Suprapubic skin (tissue), 4 donors: Measurements from ENCODE around the gene ADORA1. TPM values are rescaled to one million over a fixed set of nuclear protein-coding genes. Genes with fewer than 3 reads are reported as not detected.

Source experiments
- DNase-seq, 2 donors: peaks; one replicate each; pipeline ENCODE4 v3.0.0-alpha.2; 2019; ENCODE audit warnings: low spot score in 2 of 2
- H3K27ac ChIP-seq: fragments of 200-600 bp; sonication (generic); one replicate; pipeline ENCODE4 v1.5.1; 2019
- H3K27me3 ChIP-seq: fragments of 200-600 bp; sonication (generic); one replicate; pipeline ENCODE4 v1.5.1; 2019
- H3K36me3 ChIP-seq: fragments of 200-600 bp; sonication (generic); one replicate; pipeline ENCODE4 v1.5.1; 2019
- H3K4me1 ChIP-seq: fragments of 200-600 bp; sonication (generic); one replicate; pipeline ENCODE4 v1.5.1; 2019
- H3K4me3 ChIP-seq: fragments of 200-600 bp; sonication (generic); one replicate; pipeline ENCODE4 v1.5.1; 2019; ENCODE audit warnings: mild to moderate bottlenecking
- H3K9me3 ChIP-seq: fragments of 200-600 bp; sonication (generic); one replicate; pipeline ENCODE4 v1.5.1; 2019
- EP300 ChIP-seq: sonication (generic); formaldehyde crosslinking; IDR thresholded peaks from one replicate; pipeline ENCODE4 v1.6.1; 2017; ENCODE audit warnings: antibody characterized with exemption
- POLR2A ChIP-seq, 2 donors: fragments of 450-650 bp; IDR thresholded peaks; one replicate each; pipeline ENCODE4 v1.6.1; 2017; ENCODE audit warnings: antibody characterized with exemption in 2 of 2, mild to moderate bottlenecking in 2 of 2, moderate library complexity in 2 of 2
- POLR2AphosphoS5 ChIP-seq, 3 donors: sonication (generic); formaldehyde crosslinking; IDR thresholded peaks; one replicate each; pipeline ENCODE4 v1.6.1; 2017; ENCODE audit warnings: antibody characterized with exemption in 3 of 3
- WGBS: methylation state at CpG from one replicate; pipeline ENCODE4 v1.1.5; 2018; 5-methylcytosine and 5-hydroxymethylcytosine counted together
- total RNA-seq, 4 donors: library from RNA; depleted of rRNA; stranded (reverse); fragments of >200 nt; gene quantifications; one replicate each; pipeline ENCODE4 v1.1.0, GENCODE V29; 2016
- TF ChIP-seq, protein P1 (sequence below), 2 donors: fragments of 200-600 bp in 1 of 2; fragments of 450-650 bp in 1 of 2; sonication (generic) in 1 of 2; IDR thresholded peaks; one replicate each; pipeline ENCODE4 v1.5.1; 2016 to 2019; ENCODE audit warnings: antibody characterized with exemption in 2 of 2, mild to moderate bottlenecking in 1 of 2, moderate library complexity in 1 of 2

ADORA1 gene
- total RNA-seq, 4 donors from 2014 or later, result 3.4 to 8.2 (median 5.6) TPM

DNA sequence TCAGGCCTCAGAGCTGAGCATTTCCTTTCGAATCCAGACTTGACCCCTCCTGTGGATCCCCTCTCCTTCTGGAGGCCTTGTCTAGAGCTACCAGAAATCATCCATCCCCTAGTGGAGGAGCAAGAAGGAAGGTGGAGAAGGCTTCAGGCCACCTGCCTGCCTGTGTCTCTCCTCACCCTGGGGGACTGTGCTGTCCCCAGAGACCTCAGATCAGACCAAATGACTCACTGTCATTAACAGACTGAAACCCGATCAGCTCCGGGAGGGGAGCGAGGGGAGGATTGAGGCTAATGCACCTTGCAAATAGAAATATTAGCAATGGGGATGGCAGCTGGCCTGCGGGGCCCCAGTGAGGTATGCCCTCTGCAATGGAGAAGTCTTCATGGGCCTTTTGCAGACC lies 46.0 kb downstream of the ADORA1 start:
- H3K27me3 ChIP-seq, result peaks cover 3% of the 10 kb centered on the region
- H3K36me3 ChIP-seq, result no peaks in the 10 kb centered on the region
- no peaks in the 10 kb centered on the region for H3K4me1 ChIP-seq
- 80% methylated on average over 4 of the region's 5 CpGs for WGBS
- peak in 1 of 2 donors; percentile 8 for DNase-seq
- H3K4me3 ChIP-seq, result no peak overlapping the region
- no peaks in the 10 kb centered on the region for H3K9me3 ChIP-seq
- TF ChIP-seq POLR2AphosphoS5 (IDR thresholded peaks at IDR 0.05) (no peak), POLR2A (IDR thresholded peaks at IDR 0.05) (no peak), EP300 (no peak)
- TF ChIP-seq, protein P1, sequence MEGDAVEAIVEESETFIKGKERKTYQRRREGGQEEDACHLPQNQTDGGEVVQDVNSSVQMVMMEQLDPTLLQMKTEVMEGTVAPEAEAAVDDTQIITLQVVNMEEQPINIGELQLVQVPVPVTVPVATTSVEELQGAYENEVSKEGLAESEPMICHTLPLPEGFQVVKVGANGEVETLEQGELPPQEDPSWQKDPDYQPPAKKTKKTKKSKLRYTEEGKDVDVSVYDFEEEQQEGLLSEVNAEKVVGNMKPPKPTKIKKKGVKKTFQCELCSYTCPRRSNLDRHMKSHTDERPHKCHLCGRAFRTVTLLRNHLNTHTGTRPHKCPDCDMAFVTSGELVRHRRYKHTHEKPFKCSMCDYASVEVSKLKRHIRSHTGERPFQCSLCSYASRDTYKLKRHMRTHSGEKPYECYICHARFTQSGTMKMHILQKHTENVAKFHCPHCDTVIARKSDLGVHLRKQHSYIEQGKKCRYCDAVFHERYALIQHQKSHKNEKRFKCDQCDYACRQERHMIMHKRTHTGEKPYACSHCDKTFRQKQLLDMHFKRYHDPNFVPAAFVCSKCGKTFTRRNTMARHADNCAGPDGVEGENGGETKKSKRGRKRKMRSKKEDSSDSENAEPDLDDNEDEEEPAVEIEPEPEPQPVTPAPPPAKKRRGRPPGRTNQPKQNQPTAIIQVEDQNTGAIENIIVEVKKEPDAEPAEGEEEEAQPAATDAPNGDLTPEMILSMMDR (IDR thresholded peaks at IDR 0.05), result no peak
- no peak overlapping the region for H3K27ac ChIP-seq

DNA sequence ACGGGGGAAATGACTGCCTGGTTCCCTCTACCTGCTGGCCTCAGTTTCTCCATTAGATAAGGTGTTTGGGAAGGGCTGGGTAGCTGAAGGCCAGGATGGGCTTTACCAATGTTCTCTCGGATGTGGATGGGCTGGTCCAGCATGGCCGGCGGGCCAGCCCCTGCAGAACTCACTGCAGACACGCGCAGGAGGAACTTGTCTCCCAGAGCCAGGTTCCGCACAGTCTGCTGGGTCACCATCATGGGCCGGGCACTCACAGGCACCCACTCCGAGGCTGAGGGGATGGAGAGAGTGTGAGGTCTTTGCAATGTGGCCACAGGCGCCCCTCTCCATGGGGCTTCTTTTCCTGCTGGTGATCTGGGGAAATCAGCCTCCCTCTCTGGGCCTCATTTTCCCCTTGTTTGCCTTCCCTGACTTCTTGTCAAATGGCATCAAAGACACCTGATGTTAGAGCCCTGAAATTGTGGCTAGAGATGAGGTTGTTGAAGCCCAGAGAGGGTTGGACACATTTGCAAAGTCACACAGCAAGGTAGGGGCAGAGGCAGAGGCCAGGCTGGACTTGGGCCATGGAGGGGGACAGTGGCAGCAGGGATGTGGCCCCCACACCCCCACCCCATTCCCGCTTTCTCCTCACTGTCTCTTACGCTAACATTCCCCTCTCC lies 46.9 kb downstream of the ADORA1 start:
- peaks cover 3% of the 10 kb centered on the region for H3K27me3 ChIP-seq
- H3K9me3 ChIP-seq, result no peaks in the 10 kb centered on the region
- peak in 1 of 2 donors; percentile 29 for DNase-seq
- WGBS, result 93% methylated on average over 12 of the region's 12 CpGs
- H3K4me1 ChIP-seq, result no peaks in the 10 kb centered on the region
- TF ChIP-seq POLR2A (IDR thresholded peaks at IDR 0.05) (no peak), POLR2AphosphoS5 (IDR thresholded peaks at IDR 0.05) (no peak), EP300 (no peak)
- TF ChIP-seq, protein P1 (IDR thresholded peaks at IDR 0.05), result no peak
- H3K36me3 ChIP-seq, result no peaks in the 10 kb centered on the region
- H3K27ac ChIP-seq, result no peak overlapping the region
- H3K4me3 ChIP-seq, result no peak overlapping the region

DNA sequence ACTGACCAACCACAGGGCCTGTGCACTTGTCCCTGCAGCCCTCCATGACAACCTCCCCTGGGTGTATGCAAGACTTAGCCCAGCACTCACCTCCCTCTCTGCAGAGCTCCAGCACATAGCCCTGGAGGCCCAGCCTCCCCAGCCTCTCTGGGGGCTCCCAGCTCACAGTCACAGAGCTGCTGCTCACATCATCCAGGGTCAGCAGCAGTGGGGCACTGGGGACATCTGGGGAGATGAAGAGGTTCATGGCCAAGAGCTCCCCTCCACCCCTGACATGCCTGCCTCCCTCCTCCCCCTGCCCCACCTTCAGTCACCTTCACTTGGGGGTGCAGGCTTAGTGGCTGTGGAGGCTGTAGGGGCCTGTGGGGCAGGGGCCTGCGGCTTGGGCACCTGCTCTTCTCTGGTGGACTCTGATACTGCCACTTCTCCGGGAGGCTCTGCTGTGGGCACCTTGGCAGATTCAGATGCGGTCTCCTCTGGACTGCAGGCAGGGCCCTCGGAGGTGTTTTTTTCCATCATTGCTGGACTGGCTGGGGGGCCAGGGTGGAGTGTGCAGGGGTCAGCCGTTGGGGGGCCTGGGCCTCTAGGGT lies 47.8 kb downstream of the ADORA1 start, which contains the start of gene MYBPH:
MYBPH (minus strand) TSS at position 590 of the 590 bp plus-strand sequence; CDS start at position 519, 71 bp downstream.
- peak in 1 of 2 donors; percentile 46 for DNase-seq
- Histone ChIP-seq H3K27ac (no peak within 1 kb of the TSS), H3K4me3 (no peak within 1 kb of the TSS), H3K27me3 (peaks cover 3% of the 10 kb centered on the region), H3K36me3 (no peaks in the 10 kb centered on the region), H3K9me3 (no peaks in the 10 kb centered on the region), H3K4me1 (no peaks in the 10 kb centered on the region)
- TF ChIP-seq POLR2AphosphoS5 (IDR thresholded peaks at IDR 0.05) (no peak), EP300 (no peak), POLR2A (IDR thresholded peaks at IDR 0.05) (no peak)
- TF ChIP-seq, protein P1 (IDR thresholded peaks at IDR 0.05), result no peak
- 59% methylated on average over 2 of the region's 5 CpGs for WGBS

DNA sequence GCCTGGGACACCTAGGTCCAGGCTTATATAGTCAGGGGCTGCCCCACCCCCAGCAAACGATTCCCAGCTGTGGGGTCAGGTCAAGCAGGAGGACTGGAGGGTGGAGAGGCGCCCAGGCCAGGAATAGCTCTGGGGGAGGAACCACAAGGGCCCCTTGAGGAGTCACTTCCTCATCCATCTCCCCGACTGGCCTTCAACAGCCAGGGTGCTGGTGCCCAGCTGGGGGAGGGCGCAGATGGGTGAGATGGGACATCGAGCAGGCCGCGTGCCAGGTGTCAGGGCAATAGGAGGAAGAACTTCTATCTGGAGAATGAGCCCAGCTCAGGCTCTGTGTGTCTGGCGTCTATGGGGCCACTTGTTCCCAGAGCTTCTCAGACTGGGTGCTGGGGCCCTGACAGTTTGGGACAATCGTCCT lies 48.3 kb downstream of the ADORA1 start:
- TF ChIP-seq, protein P1 (IDR thresholded peaks at IDR 0.05), result no peak
- TF ChIP-seq POLR2A (IDR thresholded peaks at IDR 0.05) (no peak), EP300 (no peak), POLR2AphosphoS5 (IDR thresholded peaks at IDR 0.05) (no peak)
- Histone ChIP-seq H3K27me3 (peaks cover 3% of the 10 kb centered on the region), H3K9me3 (no peaks in the 10 kb centered on the region), H3K27ac (no peak overlapping the region), H3K4me1 (no peaks in the 10 kb centered on the region), H3K4me3 (no peak overlapping the region), H3K36me3 (no peaks in the 10 kb centered on the region)
- 65% methylated on average over 7 of the region's 9 CpGs for WGBS
- DNase-seq, result peak in 1 of 2 donors; percentile 53

DNA sequence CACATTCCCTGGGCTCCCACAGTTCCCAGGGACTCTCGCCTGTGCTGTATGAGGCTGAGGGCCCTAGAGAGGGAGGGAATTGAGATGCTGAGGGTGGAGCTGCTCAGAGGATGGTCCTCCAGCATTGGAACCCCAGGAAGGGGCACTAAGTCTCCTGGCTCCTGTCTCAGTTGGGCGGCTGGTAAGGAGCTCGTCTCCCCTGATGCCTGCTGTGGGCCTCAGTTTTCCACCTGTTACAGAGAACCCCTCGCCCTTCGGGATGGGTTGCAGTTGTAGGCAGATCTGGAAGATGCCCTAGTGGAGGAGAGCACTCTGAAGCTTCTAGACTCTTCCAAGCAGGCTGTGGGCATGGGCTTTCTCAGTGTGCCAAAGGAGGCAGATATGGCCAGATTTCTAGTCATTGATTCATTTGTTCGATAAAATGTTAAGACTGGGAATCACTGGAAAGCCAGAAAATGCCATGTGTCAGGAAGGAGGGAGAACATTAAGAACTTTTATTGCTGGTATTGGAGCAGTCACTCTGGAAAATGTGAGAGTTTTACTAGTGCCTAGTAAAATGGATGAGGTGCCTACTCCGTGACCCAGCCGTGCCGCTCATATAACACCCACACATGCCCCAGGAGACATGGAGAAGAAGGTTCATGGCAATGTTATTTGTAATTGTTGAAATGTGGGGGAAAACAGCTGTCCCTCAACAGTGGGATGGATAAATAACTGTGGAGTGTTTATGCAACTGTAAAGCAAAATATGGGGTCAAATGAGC lies 48.9 kb downstream of the ADORA1 start:
- Histone ChIP-seq H3K27me3 (no peaks in the 10 kb centered on the region), H3K27ac (no peak overlapping the region), H3K4me1 (no peaks in the 10 kb centered on the region), H3K36me3 (no peaks in the 10 kb centered on the region), H3K4me3 (no peak overlapping the region), H3K9me3 (no peaks in the 10 kb centered on the region)
- no peak for TF ChIP-seq POLR2AphosphoS5 (IDR thresholded peaks at IDR 0.05)
- TF ChIP-seq, protein P1 (IDR thresholded peaks at IDR 0.05), result no peak
- no peak for TF ChIP-seq EP300
- no peak for TF ChIP-seq POLR2A (IDR thresholded peaks at IDR 0.05)
- peak in 1 of 2 donors; percentile 45 for DNase-seq
- WGBS, result 93% methylated on average over 6 of the region's 9 CpGs
